Vagina (tissue), 2 donors: ENCODE results near the gene RELT. TPM values are rescaled to one million over a fixed set of nuclear protein-coding genes. Genes with fewer than 3 reads are reported as not detected.
A peak's percentile ranks its signal among the peaks of the same experiment; 100 is the strongest.

Source experiments
- DNase-seq, 2 donors: peaks; one replicate each; pipeline ENCODE4 v3.0.0-alpha.2; 2017; ENCODE audit errors: extremely low spot score in 2 of 2
- H3K27ac ChIP-seq: fragments of 200-600 bp; sonication (generic); one replicate; pipeline ENCODE4 v1.5.1; 2019
- H3K27me3 ChIP-seq: fragments of 200-600 bp; sonication (generic); one replicate; pipeline ENCODE4 v1.5.1; 2019
- H3K36me3 ChIP-seq, 2 donors: fragments of 200-600 bp; sonication (generic); one replicate each; pipeline ENCODE4 v1.5.1; 2017 to 2019
- H3K4me1 ChIP-seq: fragments of 200-600 bp; sonication (generic); one replicate; pipeline ENCODE4 v1.5.1; 2019
- H3K4me3 ChIP-seq, 2 donors: fragments of 200-600 bp; sonication (generic); 1 replicate in 1 of 2; 2 replicates in 1 of 2; pipeline ENCODE4 v1.5.1; 2016 to 2019
- H3K9me3 ChIP-seq: fragments of 200-600 bp; sonication (generic); one replicate; pipeline ENCODE4 v1.5.1; 2019
- CTCF ChIP-seq, 3 experiments: fragments of 450-650 bp in 2 of 3; fragments of 200-600 bp in 1 of 3; sonication (generic) in 1 of 3; IDR thresholded peaks; one replicate each; pipeline ENCODE4 v1.5.1; 2017 to 2019; ENCODE audit warnings: antibody characterized with exemption in 3 of 3, mild to moderate bottlenecking in 2 of 3, moderate library complexity in 2 of 3
- POLR2A ChIP-seq, 2 donors: fragments of 450-650 bp; IDR thresholded peaks; one replicate each; pipeline ENCODE4 v1.6.1; 2017; ENCODE audit warnings: antibody characterized with exemption in 2 of 2, mild to moderate bottlenecking in 2 of 2, moderate library complexity in 2 of 2
- POLR2AphosphoS5 ChIP-seq, 2 donors: sonication (generic); formaldehyde crosslinking; IDR thresholded peaks; one replicate each; pipeline ENCODE4 v1.9.0; 2017; ENCODE audit warnings: antibody characterized with exemption in 2 of 2, mild to moderate bottlenecking in 2 of 2, low read depth in 1 of 2; ENCODE audit not compliant: insufficient read depth in 1 of 2
- intact Hi-C: fragments of 100-400 bp; cut with DNase I; formaldehyde crosslinking; loops from one replicate; pipeline ENCODE4 v1.15.1; 2023
- total RNA-seq: library from RNA; depleted of rRNA; stranded (reverse); fragments of >200 nt; gene quantifications from one replicate; pipeline ENCODE4 v1.2.3, GENCODE V29; 2016

Gene RELT
- total RNA-seq, 1 donor from 2014 or later = 6.1 TPM

DNA sequence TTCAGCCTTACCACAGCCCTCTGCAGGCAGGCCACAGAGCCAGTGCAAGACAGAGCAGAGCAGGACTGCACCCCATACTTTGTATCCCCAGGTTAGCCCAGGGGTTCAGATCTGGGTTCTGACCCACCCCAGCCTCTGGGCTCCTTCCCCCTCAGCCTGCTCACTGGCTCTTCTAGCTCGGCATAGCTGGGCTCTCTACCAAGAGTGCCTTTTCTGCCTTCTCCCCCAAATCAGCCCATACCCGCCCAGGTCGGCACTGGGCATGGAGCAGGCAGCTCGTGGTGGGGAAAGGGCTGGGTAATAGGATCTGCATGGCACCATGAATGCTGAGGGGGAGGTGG lies 8.3 kb downstream of the RELT start:
- H3K36me3 ChIP-seq = no peaks in the 10 kb centered on the region
- no peak overlapping the region for H3K4me3 ChIP-seq
- TF ChIP-seq POLR2A (IDR thresholded peaks at IDR 0.05) = no peak
- no peak for DNase-seq
- no peaks in the 10 kb centered on the region for H3K27me3 ChIP-seq
- intact Hi-C loops = no loop called here
- H3K4me1 ChIP-seq = peaks cover 71% of the 10 kb centered on the region
- no peak overlapping the region for H3K27ac ChIP-seq
- no peaks in the 10 kb centered on the region for H3K9me3 ChIP-seq

DNA sequence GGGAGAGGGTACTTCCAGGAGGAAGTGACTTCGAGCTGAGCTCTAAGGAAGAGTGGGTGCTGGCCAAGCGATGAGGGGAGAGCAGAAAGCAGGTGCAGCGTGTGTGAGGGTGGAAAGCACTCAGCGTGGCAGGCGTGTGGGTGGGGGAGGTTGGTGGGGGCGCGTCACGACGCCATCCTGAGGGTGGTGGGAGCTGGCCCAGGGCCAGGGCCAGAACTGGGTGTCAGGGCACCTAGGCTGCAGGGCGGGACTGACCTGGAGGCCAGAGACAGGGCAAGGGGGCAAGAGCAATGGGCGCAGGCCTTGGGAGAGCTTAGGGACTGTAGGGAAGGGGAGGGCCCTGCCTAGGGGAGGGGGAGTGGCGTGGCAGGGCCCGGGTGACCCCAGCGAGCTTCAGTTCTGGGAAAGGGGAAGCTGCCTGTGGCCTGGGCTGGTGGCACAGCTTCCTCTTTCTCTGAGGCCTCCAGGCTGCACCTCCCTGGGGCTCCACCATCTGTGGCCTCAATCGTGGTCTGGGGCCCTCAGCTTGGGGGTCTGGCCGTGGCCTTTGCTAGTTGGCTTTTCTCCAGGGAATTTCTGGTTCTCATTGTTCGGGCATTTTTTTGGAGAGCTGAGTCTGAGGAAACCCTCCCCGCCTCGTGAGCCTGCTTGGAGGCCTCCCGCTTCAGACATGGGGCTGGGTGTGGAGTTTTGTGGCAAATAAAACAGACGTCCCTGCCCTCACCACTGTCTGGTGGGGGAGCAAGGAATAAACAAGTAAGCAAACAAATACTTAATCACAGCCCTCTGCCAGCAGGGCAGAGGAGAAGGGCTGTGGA lies 8.9 kb downstream of the RELT start:
- DNase-seq = no peak
- Histone ChIP-seq H3K27ac (no peak overlapping the region), H3K4me1 (peaks cover 66% of the 10 kb centered on the region), H3K4me3 (no peak overlapping the region), H3K36me3 (no peaks in the 10 kb centered on the region), H3K27me3 (no peaks in the 10 kb centered on the region), H3K9me3 (no peaks in the 10 kb centered on the region)
- intact Hi-C loops = no loop called here
- TF ChIP-seq CTCF (IDR thresholded peaks at IDR 0.05) (no peak), POLR2AphosphoS5 (IDR thresholded peaks at IDR 0.05; ENCODE audit: insufficient read depth in 1 of 2, low read depth in 1 of 2) (peak in 1 of 2 donors; percentile 13), POLR2A (IDR thresholded peaks at IDR 0.05) (no peak)

GRCh38 chr11:73386016-73386415 lies 9.8 kb downstream of the RELT start:
- Histone ChIP-seq H3K36me3 (no peaks in the 10 kb centered on the region), H3K4me3 (no peak overlapping the region), H3K27me3 (no peaks in the 10 kb centered on the region), H3K4me1 (peaks cover 66% of the 10 kb centered on the region), H3K9me3 (no peaks in the 10 kb centered on the region), H3K27ac (no peak overlapping the region)
- DNase-seq = no peak
- TF ChIP-seq POLR2A (IDR thresholded peaks at IDR 0.05) = no peak
- TF ChIP-seq POLR2AphosphoS5 (IDR thresholded peaks at IDR 0.05; ENCODE audit: insufficient read depth in 1 of 2, low read depth in 1 of 2) = no peak
- TF ChIP-seq CTCF (IDR thresholded peaks at IDR 0.05) = no peak
- intact Hi-C loops = no loop called here

DNA sequence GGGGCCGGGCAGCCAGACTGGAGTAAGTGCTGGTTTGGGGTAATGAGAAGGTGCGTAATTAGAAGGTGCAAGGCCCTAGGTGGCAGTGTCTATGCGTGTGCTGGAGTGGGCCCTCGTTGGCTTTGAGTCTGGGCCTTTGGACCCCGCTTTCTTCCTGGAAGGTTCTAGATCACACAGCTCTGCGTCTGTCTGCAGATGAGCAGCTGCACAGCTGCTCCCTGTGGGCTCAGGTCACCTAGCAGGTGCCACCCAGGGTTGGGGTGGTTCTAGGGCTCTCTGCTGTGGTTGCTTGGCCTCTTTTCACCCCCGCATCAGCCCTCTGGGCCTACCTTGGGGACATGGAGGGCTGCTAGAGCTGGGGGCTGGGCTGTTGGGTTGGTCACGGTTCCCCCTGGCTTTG lies 10.3 kb downstream of the RELT start:
- Histone ChIP-seq H3K36me3 (no peaks in the 10 kb centered on the region), H3K4me3 (no peak overlapping the region), H3K27ac (no peak overlapping the region)

DNA sequence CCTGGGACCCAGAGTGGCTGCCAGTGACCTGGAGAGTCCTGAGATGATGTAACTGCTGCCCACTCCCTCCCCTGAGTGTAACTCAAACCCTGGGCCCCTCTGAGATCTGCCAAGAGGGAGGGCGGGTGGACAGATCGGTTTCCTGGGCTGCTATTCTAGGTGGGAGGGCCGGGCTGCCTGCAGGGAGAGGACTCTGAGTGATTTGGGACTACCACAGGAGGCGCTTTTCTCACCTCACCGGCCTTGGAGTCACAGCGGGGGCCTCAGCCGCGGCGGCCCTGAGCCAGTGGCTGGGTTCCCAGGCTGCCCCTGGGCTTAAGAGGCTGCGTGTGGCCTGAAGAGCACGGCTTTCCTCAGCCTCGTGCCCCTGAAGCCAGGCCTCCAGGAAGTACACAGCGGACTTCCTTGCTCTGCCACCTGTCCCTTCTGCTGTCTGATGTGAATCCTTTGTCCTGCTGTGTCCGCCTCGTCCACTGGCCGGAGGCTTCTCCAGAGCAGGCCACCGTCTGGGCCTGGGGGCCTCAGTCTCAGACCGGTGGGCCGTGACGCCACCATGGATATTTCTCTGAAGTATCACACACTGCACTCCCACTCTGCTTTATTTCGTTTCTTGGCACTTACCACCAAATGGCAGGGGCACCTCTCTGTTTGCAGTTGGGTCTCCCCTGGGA lies 11.5 kb downstream of the RELT start:
- Histone ChIP-seq H3K27me3 (no peaks in the 10 kb centered on the region), H3K27ac (no peak overlapping the region), H3K36me3 (no peaks in the 10 kb centered on the region), H3K4me1 (peaks cover 66% of the 10 kb centered on the region), H3K4me3 (no peak overlapping the region), H3K9me3 (no peaks in the 10 kb centered on the region)
- TF ChIP-seq POLR2AphosphoS5 (IDR thresholded peaks at IDR 0.05; ENCODE audit: insufficient read depth in 1 of 2, low read depth in 1 of 2) (no peak), CTCF (IDR thresholded peaks at IDR 0.05) (no peak), POLR2A (IDR thresholded peaks at IDR 0.05) (no peak)
- no peak for DNase-seq
- intact Hi-C loops = no loop called here

More for the DNA sequence above, 10.3 kb downstream of the RELT start:
- no peak for TF ChIP-seq POLR2A (IDR thresholded peaks at IDR 0.05)
- no peak for TF ChIP-seq CTCF (IDR thresholded peaks at IDR 0.05)
- TF ChIP-seq POLR2AphosphoS5 (IDR thresholded peaks at IDR 0.05; ENCODE audit: insufficient read depth in 1 of 2, low read depth in 1 of 2) = no peak
- no peaks in the 10 kb centered on the region for H3K9me3 ChIP-seq
- no peaks in the 10 kb centered on the region for H3K27me3 ChIP-seq
- peaks cover 66% of the 10 kb centered on the region for H3K4me1 ChIP-seq
- DNase-seq = no peak
- intact Hi-C loops = no loop called here
